GM19324 (cell line): ENCODE measurements around the gene ROR1.
"Not testable (repeated sequence)": the region's sequence is repeated elsewhere in the genome, so short reads cannot be mapped to it uniquely, and the experiment has no call there.

Source experiments
- ATAC-seq: cut with Tn5 transposase; IDR thresholded peaks from one replicate; pipeline ENCODE4 v1.9.1; 2021; ENCODE audit warnings: mild to moderate bottlenecking, moderate library complexity; ENCODE audit not compliant: unreplicated experiment, low FRiP score

Gene ROR1

DNA sequence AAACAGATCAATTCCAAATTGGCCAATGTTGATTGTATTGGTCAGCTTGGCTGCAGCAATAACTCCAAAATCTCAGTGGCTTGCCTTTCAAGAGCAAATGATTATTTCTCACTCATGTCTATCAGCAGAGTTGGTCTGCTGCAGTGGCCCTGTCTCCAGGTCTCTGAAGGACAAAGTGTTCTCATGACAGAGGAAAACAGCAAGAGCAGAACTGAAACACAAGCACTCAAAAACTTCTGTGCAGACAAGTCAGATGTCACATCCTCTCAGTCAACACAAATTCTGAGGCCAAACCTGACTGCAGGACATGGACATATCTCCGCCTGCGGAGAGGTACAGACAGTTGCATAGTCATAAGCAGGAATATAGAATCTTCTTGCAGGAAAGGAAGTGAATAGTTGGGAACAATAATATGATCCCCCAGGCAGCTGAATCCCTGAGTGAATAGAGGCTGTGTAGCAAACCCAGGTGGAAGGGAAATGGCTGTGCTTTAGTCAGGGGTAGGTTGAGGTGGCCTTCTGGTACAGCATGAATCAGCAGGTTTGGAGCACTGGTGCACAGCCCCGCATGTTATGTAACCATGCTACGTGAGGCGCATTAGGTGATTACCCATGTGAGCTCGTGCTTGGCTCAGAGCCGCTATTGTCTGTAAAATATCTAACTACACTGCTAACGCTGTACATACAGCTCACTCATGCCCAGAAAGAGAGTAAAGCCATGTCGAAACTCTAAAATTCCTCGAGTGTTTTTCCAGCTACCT, 412.5 kb downstream of the ROR1 start:
- no peak for ATAC-seq

DNA sequence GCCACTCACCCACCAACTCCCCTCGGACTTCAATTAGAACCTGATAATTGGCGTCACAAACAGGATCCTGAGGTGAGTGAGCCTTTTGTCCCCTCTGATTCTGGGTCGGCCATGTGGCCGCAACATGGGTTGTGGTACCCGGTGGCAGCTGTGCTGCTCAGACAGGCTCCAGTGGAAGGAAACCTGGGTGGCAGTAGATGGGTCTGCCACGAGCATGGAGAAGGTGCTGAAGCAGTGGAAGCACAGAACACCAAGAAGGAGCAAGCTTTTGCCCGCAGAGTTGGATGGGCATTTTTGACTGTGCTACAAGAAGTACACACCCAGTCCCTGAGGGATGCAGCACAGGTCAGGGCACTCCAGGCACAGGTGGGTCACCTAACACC, 413.1 kb downstream of the ROR1 start:
- no peak for ATAC-seq

DNA sequence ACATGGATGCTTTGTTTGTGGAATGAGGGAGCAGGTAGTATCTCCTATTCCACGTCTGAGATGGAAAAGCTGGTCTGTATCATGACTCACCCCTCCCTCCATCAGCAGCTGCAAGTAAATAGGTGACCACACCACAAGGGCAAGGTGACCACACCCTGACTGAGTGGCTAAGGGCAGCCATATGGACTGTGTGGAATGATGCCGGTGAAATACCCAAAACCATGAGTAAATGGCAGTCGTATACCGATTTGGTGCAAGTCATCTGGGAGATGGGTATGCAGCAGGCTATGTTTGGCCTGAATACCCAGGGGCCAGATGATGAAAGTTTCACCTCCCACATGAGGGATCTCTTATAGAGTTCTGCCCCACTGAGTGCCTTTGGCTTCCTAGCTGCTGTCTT, 413.8 kb downstream of the ROR1 start:
- no peak for ATAC-seq

DNA sequence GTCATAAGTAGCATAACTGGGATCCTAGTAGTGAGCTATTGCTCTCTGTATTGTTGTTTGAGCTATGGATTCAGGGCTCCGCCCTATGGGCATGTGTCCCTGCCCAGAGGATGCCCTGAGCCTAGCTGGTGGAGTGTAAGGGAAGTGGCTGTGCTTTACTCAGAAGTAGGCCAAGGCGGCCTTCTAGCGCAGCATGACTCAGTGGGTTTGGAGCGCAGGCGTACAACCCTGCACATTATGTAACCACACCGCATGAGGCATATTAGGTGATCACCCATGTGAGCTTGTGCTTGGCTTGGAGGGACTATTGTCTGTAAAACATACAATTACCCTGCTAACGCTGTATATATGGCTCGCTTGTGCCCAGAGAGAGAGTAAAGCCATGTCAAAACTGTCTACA, 418.5 kb downstream of the ROR1 start:
- ATAC-seq, result no peak

DNA sequence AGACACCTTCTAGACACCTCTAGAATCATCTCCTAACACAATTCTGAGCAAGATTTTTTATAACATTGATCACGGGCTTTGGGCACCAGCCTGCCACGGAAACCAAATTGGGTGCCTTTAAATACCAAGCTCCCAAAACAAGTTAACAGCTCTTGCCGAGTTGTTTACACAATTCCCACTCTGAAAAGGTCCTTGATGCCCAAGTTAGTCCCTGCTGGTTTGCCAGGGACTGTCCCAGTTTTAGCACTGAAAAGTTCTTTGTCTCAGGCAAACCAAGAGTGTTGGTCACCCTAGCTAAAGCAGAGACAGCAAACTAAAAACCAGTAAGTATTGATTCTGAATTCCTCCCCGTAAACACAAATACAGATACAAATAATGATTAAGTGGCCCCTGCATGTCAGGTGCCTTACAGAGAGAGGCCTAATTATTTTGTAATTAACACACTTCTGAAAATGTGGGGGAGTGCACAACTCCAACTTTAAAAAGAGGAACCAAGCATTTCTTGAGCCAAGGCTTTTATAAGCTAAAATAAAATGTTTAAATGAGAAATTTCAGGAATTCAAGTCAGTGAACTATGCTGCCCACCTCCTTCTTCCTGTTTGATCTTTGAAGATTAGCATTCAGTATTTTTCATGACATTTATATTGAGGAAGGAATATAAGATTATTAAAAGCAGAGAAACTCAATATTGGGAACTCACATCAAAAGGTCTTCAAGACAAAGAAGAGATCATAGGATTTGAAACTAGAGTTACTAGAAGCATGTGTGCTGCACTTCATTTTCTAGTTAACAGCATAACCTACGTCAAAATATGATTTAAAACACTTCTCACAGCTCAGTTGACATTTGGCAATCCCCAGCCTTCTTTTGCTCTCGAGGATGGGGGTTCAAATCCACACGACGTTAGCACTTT, 420.6 kb downstream of the ROR1 start:
- no peak for ATAC-seq

DNA sequence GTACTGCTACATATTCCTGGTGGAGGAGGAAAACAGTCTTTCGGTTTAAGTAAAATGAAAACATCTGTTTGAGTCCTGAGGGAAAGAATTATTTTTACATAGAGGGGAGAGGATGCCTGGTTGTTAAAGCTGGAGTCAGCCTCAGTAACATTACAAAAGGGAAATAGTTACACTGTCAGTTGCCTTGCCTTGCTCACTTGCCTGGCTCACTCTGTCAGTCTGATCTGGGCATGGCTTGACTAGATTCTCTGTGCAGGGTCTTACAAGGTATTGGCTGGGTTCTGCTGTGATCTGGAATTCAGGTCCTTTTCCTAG, 421.2 kb downstream of the ROR1 start:
- ATAC-seq, result no peak

DNA sequence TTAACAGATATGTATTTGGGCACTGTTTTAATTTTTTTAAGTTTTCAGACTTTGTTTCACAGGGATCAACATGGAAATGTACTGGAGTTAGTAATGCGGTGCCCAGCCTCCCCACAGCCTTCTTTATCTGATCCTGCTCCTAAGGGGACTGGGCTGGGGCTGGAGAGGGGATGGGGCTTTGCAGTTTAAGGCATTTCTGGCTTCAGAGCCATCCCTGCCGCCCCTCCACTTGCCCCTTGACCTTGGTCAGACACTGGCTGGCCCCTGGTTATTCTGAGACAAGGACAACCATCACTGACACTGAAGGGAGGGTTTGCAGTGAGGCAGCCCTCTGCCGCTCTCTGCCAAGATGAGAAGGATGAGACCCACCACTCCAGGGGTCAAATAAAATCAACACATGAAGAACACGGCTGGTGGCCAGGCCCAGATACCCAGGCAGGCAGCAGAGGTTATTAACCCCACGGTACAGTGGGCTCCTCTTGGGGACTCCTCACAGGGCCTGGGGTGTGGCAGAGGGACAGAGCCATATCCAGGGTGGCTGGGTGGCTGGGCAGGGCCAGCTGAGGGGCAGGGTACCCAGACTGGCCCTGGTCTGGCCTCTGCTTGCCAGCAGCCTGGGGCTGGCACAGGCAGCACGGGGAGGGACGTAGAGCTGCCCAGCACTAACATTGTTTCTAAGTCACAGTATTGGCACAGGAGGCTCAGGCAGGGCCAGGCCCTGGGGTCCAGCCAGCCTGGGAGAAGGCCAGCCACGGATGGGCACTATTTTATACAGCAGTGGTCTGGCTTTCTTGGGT, 422.5 kb downstream of the ROR1 start:
- ATAC-seq, result no peak

DNA sequence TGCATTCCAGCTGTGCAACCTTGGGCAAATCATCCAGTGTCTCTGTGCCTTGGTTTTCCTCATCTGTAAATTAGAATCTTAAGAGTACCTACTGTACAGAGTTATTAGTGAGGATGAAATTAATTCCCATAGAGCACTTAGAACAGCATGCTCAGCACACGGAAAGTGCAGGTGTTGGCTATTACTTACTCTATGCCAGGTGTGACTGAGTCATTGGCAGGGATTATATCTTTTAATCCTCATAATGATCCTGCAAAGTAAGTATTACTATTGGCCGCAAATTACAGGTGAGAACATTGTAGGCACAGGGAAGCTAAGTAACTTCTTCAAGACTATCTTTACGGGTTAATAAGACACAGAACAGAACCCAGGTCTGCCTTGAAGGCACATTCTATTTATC, 423.3 kb downstream of the ROR1 start:
- ATAC-seq, result no peak

DNA sequence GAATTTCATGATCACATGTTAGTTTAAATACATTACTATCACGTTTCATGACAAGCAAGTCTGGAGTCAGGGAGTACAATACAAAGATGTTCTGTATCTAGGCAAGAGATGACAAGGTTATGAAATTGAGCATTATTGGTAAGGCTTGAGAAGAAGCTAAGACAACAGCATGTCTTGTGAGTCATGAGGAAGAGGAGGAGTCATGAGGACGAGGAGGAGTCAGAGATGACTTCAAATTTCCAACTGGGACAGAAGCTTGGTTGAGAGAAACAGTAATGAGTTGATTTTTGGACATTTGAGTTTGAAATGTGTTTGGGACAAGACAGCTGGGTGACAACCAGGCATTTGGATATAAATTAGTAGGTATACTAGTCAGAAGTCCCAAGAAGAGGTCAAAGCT, 425.3 kb downstream of the ROR1 start:
- ATAC-seq, result no peak

DNA sequence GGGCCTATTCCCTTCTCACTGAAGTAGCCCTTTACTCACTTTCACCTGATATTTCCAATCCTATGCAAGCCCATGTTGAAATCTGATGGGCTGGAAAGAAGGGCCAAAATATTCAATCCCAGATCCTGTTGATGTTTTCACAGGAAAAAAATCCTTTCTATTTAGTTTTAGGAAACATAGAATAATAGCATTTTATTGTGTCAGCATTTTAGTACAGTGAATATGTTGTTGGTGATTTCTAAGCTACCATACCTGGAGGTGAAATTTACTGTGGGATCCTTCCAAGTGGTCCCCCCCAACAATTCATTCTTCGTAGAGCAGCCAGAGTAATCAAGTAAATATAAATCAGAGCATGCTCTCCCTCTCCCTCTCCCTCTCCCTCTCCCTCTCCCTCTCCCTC, 426.2 kb downstream of the ROR1 start:
- no peak for ATAC-seq

DNA sequence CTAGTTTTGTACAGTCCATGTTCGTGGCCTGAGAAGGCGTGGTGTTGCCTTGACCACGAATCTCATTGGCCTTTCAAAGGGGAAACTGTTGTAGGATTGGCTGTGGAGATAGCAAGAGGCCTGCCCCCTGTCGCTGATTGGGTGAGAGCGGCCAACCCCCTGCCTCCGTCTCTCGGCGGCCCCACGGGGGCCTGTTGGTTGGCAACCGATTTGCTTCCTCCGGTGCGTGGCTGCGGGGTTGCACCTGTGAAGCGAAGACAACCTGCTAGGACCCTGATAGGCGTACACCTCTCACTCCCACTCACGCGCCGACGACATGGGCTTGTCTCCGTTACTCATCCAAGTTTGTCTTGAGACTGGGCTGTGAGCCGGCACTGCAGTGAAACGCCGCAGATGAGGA, 429.6 kb downstream of the ROR1 start, which contains the start of gene UBE2U:
Gene UBE2U, plus strand, starts transcription at position 204 of the 400 bp plus-strand sequence. CDS start 428 bp downstream, outside the sequence.
- no peak for ATAC-seq

DNA sequence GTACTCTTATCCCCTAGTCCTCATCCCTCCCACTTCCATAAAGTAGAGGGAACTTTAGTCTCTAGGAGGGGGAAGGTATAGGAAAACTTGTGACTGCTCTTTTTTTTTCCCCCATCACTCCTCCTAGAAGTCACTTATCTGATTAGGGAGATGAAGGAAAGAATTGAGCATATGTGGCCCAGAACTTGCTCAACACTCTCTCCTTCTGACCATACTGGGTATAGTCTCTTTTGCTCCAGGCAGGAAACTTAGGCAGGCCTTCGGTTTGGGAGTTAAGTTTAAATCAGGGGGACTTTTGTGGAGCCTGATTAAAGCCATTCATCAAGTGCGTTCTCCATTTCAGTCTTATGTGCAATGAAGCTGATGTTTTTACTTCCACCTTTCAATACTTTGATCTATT, 435.4 kb downstream of the ROR1 start:
- ATAC-seq, result no peak

DNA sequence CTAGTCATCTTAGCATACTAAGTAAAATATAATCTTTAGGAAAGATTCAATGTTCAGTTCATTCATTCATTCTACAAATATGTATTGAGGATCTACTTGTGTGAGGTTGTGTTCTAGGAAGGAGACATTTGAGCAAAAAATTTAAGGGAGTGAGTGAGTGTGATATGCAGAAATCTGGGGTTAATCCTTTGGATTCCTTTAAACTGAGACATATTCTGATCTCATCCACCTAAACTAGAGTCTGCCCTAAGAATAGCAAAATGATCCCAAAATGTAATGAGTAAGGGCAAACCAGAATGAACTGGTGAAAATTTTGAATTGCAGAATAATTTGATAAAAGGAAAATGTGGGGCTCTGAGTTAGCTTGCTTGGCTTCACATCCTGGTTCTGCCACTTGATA, 438.2 kb downstream of the ROR1 start:
- no peak for ATAC-seq

DNA sequence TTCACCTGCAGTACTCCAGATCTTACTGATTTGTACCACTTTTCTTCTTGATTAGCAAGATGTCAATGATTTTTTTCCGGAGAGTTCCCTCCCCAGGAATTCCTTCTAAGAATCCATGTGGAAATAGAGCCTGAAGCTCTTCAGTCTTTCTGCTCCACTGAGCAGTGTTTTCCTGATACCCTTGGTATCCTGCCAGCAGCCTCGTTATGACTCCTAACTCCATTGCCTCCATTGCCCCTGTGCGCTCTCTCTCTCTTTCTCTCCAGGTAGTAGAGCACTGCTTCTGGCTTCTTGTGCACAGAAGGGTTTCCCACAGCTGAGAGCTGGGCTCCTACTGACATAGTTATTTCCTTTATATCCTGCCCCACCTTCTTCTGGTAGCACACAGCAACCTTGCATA, 441.8 kb downstream of the ROR1 start:
- no peak for ATAC-seq

DNA sequence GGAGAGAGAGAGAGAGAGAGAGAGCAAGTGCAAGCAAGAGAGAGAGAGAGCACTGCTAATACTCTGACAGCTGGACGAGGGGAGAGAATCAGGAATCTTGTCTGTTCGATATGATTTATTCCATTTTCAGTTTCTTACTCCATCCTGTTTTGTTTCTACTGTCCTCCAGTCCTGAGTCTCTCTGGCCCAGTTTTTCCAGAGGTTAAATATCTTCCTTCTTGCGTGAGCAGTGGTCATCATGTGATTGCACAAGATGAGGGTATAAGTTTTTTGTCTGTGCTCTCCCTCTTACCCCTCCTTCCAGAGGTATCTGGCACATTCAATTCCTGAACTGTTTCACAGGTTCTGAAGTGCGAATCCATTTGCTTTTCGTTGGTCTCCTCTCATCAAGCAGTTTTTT, 446.4 kb downstream of the ROR1 start:
- ATAC-seq, result no peak

DNA sequence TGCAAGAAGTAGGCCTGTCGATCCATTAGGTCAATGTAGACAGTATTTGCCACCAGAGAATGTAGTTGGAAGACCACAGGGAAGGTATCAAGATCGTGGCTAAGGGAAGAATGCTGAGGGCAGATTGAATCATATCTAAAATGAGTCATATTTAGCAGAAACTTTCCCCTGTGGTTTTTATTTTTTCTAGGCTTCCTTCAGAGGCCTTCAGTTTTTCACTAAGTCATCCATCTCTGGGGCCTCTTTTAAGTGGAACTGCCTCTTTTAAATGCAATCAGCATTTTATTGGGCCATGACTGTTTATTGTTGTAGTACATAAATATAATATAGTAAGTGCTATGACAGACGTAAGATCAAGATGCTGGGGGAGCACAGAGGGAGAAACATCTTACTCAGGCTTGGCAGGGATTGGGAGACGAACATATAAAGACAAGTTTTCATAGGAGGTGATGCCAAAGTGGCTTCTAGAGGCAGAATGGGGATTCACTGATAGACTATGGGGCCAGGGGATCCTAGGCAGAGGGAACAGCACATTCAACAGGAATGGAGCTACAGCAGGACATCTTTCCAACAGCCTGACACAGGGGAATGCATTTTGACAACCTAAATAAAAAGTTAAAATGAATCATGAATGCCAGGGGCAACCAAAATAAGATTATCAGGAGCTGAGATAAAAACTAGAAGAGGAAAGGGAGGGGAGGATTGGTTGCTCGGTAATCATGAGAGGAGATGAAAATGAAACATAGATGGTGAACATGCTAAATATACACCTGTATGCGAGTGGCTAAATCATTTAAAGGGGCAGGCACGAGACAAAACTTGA, 449.7 kb downstream of the ROR1 start:
- ATAC-seq, result no peak

DNA sequence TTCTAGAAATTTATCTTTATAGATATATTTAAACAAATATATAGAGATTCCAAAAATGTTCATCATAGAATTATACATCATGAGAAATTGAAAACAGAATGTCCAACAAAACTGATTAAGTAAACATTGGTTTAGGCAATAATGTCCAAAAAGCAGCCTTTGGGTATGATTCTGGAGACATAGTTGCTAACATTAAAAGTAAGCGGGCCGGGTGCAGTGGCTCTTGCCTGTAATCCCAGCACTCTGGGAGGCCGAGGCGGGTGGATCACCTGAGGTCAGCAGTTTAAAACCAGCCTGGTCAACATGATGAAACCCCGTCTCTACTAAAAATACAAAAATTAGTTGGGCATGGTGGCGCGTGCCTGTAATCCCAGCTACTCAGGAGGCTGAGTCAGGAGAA, 450.4 kb downstream of the ROR1 start:
- not testable (repeated sequence) for ATAC-seq

DNA sequence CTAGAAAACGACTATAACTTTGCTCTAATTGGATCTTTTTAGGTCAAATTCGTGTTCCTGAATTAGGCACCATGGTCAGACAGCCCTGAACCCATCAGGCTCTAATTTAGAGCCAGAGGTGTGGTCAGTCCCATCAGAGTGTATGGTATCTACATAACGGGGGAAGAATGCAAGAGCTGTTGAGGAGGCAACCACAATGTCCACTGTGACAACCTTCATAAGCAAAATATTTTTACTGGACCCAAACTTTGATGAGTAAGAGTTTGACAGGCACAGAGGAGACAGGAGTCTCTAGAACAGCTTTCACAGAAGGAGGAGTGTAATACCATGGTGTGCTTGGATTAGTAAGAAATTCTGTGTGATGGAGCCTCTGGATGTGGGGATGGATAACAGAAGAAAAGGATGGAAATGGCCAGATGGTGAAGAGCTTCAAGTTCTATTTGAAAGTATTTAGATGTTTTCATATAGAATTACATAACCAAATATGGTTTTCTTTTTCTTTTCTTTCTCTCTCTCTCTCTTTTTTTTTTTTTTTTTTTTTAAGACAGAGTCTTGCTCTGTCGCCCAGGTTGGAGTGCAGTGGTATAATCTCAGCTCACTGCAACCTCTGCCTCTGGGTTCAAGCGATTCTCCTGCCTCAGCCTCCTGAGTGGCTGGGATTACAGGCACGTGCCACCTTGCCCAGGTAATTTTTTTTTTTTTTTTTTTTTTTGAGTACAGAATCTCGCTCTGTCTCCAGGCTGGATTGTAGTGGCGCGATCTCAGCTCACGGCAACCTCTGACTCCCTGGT, 454.5 kb downstream of the ROR1 start:
- no peak for ATAC-seq

DNA sequence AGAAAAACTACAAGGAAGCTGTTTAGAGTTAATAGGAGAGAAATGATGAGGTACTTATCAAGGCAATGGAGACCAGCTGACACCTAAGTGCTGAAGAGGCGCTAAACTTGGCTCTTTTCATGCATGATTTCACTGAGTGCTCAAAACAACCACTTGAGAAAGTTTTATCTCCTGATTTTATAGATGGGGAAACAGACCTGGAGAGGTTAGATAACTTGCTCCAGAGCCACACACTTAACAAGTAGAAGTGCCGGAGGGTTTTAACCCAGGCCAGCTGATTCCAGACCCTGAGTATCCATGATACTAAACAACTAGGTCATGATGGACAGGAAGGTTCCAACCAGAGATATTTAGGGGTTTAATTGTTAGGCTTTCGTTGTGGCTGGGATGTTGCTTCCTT, 455.5 kb downstream of the ROR1 start:
- no peak for ATAC-seq
